Coronary artery (tissue), 2 donors: Measurements from ENCODE around the gene BRD1.
A peak's percentile ranks its signal among the peaks of the same experiment; 100 is the strongest.

ENCODE experiments used
- DNase-seq: peaks from one replicate; pipeline ENCODE4 v3.0.0-alpha.2; 2017; ENCODE audit warnings: low spot score
- H3K27ac ChIP-seq, 2 donors: fragments of 200-600 bp; sonication (generic); one replicate each; pipeline ENCODE4 v1.5.1; 2016 to 2019
- H3K4me3 ChIP-seq: fragments of 200-600 bp; sonication (generic); 2 replicates; pipeline ENCODE4 v1.5.1; 2016; ENCODE audit warnings: mild to moderate bottlenecking, moderate library complexity
- TF ChIP-seq, protein P1 (sequence below): fragments of 200-600 bp; sonication (generic); IDR thresholded peaks from one replicate; pipeline ENCODE4 v1.5.1; 2019; ENCODE audit warnings: antibody characterized with exemption

The BRD1 gene

DNA sequence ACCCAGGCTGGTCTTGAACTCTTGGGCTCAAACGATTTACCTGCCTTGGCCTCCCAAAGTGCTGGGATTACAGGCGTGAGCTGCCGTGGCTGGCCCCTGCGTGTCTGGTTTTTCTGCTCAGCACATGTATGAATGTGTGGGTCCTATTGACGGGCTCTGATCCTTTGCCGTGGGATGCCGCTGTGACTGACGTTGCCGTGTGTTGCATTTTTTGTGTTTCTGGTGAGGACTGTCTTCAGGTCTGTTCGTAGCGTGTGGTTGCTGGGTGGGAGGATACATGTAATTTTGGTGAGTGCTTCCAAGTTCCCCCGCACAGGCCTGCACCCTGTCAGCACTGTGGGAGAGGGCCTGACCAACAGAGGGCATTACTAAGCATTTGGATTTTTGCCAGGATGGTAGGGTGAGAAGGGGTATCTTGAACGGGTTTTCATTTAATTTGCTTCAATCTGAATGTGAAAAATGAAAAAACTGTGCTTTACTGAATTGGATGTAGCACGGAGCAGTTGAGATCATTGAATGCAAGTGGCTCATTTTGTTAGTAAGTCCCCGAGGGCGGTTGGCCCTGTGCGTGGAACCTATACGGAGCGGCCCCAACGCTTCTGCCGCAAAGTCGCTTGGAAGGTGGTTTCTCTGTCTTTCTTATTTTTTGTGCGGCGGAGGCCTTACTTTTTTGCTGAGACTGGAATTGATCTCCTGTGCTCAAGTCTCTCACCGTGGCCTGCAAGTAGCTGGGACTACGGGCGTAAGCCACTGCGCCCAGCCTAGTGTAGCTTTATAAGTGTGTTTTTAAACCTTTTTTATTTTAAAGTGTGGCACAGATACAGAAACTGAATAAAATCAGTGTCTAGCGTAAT is 34.2 kb upstream of the BRD1 start:
- TF ChIP-seq, protein P1, sequence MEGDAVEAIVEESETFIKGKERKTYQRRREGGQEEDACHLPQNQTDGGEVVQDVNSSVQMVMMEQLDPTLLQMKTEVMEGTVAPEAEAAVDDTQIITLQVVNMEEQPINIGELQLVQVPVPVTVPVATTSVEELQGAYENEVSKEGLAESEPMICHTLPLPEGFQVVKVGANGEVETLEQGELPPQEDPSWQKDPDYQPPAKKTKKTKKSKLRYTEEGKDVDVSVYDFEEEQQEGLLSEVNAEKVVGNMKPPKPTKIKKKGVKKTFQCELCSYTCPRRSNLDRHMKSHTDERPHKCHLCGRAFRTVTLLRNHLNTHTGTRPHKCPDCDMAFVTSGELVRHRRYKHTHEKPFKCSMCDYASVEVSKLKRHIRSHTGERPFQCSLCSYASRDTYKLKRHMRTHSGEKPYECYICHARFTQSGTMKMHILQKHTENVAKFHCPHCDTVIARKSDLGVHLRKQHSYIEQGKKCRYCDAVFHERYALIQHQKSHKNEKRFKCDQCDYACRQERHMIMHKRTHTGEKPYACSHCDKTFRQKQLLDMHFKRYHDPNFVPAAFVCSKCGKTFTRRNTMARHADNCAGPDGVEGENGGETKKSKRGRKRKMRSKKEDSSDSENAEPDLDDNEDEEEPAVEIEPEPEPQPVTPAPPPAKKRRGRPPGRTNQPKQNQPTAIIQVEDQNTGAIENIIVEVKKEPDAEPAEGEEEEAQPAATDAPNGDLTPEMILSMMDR, result no peak
- Histone ChIP-seq H3K27ac (no peak overlapping the region), H3K4me3 (no peak overlapping the region)
- DNase-seq, result no peak

DNA sequence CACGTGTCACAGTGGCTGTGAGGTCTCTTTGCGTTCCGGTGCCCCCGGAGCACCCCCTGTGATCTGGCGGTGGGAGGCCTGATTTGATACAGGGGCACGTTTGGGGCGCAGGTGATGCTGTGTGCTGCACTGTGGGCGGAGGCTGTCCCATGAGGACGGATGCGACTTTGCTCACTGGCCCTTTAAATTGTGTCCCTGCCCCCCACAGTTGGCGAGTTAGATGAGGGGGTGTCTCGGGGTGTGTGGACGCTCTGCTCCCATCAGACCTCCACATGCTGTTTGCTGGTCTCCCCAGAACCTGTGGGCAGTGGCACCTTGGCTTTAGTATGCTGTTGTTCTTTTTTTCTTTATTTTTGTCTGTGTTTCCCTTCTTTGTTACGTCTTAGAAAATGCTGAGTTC is 31.2 kb upstream of the BRD1 start:
- no peak overlapping the region for H3K4me3 ChIP-seq
- TF ChIP-seq, protein P1, result no peak
- DNase-seq, result no peak
- H3K27ac ChIP-seq, result no peak overlapping the region

DNA sequence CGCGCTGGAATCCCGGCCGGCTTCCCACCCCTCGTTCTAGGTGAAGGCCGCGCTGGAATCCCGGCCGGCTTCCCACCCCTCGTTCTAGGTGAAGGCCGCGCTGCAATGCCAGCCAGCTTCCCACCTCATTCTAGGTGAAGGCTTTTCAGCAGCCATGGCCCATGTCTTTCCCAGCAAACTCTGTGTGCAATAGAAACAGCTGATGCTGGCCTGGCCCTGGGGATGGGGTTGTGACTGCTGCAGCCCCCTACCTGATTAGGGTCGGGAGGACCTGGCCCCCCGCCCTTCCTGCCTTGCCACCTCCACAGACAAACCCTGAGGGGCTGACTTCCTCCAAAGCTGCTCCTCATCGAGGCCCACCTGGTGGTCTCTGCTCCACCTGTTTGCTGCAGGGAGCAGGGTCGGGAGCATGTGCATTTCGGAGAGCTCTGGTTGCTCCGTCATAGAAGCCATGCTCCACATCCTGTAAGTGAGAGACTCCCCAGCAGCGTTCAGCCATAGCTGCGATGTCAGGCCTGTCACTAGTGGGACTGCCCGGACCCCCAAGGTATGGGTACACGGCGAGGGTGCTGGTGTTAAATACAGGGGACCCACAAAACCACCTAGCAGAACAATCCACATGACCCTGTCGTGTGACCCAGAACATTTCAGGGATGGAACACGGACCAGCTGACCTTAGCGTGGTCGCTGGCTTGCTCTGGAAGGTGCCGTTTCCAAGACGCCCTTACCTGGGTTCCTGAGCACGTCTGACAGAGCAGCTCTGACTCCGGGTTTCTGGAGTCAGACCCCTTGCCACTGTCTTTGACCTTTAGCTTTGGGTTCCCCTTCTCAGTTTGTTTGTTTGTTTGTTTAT is 29.3 kb upstream of the BRD1 start:
- Histone ChIP-seq H3K4me3 (no peak overlapping the region), H3K27ac (no peak overlapping the region)
- no peak for DNase-seq
- TF ChIP-seq, protein P1, result no peak

DNA sequence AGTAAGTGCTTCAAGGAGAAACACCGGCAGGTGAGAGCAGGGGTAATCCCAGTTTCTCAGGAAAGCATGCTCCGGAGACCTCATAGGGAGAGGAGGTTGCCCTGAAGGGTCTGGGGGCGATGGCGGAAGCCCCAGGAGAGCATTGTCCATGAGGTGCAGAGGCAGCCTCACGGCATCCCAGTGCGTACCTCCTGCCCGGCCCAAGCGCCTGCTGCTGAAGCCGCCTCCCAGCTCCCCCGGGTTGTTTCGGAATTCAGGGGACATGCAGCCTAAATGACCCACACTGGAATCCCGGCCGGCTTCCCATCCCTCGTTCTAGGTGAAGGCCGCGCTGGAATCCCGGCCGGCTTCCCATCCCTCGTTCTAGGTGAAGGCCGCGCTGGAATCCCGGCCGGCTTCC is 28.7 kb upstream of the BRD1 start:
- no peak overlapping the region for H3K4me3 ChIP-seq
- H3K27ac ChIP-seq, result no peak overlapping the region
- no peak for DNase-seq
- TF ChIP-seq, protein P1, result no peak

DNA sequence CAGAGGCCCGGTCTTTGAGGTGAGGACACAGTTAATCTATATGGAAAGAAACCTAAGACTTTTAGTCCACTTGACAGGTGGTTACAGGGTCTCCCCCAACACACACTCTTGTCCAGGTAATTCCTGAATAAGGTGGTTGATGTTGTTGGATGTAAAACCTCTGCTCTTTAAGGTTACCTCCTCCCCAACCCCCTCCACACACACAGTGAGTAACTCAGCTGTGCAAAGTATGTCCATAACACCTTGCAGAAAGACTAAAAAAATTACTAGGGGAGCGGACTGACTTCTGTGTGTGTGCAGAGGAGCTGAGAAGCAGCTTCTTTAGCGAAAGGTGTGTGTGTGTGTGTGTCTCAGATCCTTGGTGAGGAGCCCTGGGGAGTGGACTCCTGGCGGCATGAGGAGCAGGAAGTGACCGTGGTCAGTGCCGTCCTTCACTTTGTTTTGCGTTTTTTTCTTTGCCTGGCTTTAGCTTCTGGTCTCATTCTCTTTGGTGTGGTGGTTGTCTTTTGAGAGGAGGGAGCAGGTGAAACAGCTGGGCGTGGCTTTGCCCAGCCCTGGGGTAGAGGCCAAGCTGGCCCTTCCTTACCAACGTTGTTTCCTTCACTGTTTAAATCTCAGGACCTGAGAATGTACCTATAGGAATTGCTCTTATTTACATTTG is 27.7 kb upstream of the BRD1 start:
- no peak for DNase-seq
- Histone ChIP-seq H3K4me3 (peak overlapping the region; percentile 83), H3K27ac (no peak overlapping the region)
- TF ChIP-seq, protein P1, result no peak

DNA sequence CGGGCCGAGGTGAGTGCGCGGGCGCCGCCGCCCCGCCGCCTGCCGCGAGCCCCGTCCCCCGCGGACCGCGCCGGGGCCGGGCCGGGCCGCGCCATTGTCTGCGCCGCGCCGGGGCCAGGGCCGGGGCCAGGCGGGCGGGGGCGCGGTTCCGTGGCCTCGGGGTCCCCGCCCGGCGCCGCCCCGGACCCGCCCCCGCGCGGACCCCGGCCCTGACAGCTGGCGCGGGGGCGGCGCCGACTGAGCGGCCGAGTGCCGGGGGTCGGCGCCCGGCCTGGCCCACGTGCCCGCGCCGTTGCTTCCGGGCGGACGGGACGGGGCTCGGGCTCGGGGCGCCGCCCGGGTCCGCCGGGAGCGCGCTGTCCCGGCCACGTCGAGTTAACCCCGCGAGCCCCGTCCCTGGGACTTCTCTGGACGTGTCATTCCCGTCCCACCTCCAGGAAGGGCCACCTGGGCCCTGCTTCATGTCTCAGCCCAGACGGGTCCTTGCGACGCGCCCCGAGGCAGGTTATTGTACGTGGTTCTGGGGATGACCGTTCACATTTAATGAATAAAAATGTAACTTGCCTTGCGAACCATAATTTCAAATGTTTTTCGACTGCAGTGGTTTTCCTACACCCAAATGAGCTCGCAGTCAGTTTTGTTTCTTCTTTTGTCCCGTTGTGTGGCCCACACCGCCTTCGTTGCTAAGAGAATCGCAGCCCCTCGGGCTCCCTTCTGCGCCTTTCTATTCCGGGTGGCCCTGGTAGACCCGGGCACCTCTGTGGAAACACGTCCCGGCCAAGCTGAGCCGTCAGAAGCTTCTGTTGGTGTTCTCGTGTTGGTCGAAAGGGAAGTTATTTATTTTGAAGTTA is 26.5 kb upstream of the BRD1 start:
- TF ChIP-seq, protein P1, result no peak
- H3K4me3 ChIP-seq, result peak overlapping the region; percentile 83
- DNase-seq, result no peak
- peak overlapping the region; percentile 16 to 94 for H3K27ac ChIP-seq
